Spinal cord (tissue), 10 donors: Measurements from ENCODE around the gene PUSL1. TPM values are rescaled to one million over a fixed set of nuclear protein-coding genes. Genes with fewer than 3 reads are reported as not detected.

Experiments used
- DNase-seq, 6 donors: peaks; one replicate each; pipeline versions ENCODE4 v3.0.0 to v3.0.0-alpha.2; 2013 to 2015; ENCODE audit warnings: low spot score in 6 of 6, low read depth in 4 of 6
- H3K27ac ChIP-seq: one replicate; pipeline ENCODE4 v1.5.1; 2013; ENCODE audit warnings: low read depth, low read length, control low read depth
- H3K27me3 ChIP-seq: one replicate; pipeline ENCODE4 v1.6.1; 2013; ENCODE audit warnings: low read length; ENCODE audit not compliant: control insufficient read depth, insufficient read depth
- H3K36me3 ChIP-seq: one replicate; pipeline ENCODE4 v1.6.1; 2013; ENCODE audit warnings: low read length; ENCODE audit not compliant: control insufficient read depth, insufficient read depth
- H3K4me1 ChIP-seq: one replicate; pipeline ENCODE4 v1.6.1; 2013; ENCODE audit warnings: low read length; ENCODE audit not compliant: control insufficient read depth, insufficient read depth
- H3K4me3 ChIP-seq: one replicate; pipeline ENCODE4 v1.5.1; 2013; ENCODE audit warnings: low read depth, low read length, control low read depth
- H3K9me3 ChIP-seq: one replicate; pipeline ENCODE4 v1.6.1; 2013; ENCODE audit warnings: low read length; ENCODE audit not compliant: control insufficient read depth, insufficient read depth
- WGBS: methylation state at CpG from one replicate; pipeline ENCODE4 v1.1.5; 2013; ENCODE audit warnings: missing lambda C conversion rate; ENCODE audit not compliant: insufficient coverage; 5-methylcytosine and 5-hydroxymethylcytosine counted together
- polyA plus RNA-seq, 2 donors: library from polyadenylated mRNA; unstranded; fragments of 120-200 nt; gene quantifications; one replicate each; pipeline ENCODE4 v1.2.1, GENCODE V29; 2013; ENCODE audit not compliant: insufficient read length in 2 of 2
- total RNA-seq, 2 donors: library from RNA; depleted of rRNA in 1 of 2; stranded (reverse); fragments of 120-200 nt in 1 of 2; fragments of >200 nt in 1 of 2; gene quantifications; one replicate each; pipeline versions ENCODE4 v1.2.3 to v1.2.4, GENCODE V29; 2013 to 2014
- donor health status: healthy.

Gene PUSL1
- total and polyA plus RNA-seq, 4 donors: 6.2 to 17.7 (median 15.1) TPM

DNA sequence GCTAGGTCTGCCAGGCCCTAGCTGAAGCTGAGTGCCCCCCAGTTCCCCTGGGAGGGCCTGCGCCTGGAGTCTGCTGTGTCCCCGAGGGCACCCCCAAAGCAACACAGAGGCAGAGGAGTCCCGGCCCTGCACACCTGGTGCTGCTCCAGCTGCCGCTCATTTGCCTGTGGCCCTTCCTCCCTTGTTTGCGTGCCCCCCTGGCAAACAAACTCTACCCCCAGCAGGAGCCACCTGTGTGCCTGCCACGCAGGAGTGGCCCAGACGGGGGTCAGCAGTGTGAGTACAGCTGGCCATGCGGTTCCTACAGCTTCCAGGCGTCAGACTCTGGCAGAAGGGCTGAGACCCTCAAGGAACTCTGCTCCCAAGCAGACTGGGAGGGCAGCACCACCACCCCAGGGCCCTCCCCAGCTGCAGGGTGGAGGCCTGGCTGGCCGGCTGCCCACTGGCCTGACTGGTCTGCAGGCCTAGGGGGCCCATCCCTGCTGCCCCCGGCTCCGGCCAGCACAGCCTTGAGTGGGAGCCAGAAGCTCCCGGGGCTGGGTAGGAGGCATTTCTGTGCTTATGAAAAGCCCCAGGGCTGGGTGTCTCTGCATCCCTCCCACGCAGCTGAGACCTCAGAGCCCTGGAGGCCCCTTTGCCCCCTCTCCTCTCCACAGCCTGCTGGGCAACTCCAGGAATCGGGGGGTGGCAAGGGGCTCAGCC lies 22.1 kb downstream of the PUSL1 start:
- Histone ChIP-seq H3K4me1 (peaks cover 24% of the 10 kb centered on the region), H3K27ac (no peak overlapping the region), H3K9me3 (no peaks in the 10 kb centered on the region), H3K27me3 (no peaks in the 10 kb centered on the region), H3K36me3 (peaks cover 93% of the 10 kb centered on the region), H3K4me3 (no peak overlapping the region)
- WGBS: 75% methylated on average over 15 of the region's 15 CpGs
- DNase-seq: no peak

DNA sequence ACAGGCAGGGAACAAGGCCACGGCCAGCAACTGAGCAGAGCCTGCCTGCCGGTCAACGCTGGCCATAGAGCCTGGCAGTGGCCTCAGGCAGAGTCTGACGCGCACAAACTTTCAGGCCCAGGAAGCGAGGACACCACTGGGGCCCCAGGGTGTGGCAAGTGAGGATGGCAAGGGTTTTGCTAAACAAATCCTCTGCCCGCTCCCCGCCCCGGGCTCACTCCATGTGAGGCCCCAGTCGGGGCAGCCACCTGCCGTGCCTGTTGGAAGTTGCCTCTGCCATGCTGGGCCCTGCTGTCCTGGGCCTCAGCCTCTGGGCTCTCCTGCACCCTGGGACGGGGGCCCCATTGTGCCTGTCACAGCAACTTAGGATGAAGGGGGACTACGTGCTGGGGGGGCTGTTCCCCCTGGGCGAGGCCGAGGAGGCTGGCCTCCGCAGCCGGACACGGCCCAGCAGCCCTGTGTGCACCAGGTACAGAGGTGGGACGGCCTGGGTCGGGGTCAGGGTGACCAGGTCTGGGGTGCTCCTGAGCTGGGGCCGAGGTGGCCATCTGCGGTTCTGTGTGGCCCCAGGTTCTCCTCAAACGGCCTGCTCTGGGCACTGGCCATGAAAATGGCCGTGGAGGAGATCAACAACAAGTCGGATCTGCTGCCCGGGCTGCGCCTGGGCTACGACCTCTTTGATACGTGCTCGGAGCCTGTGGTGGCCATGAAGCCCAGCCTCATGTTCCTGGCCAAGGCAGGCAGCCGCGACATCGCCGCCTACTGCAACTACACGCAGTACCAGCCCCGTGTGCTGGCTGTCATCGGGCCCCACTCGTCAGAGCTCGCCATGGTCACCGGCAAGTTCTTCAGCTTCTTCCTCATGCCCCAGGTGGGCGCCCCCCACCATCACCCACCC lies 22.9 kb downstream of the PUSL1 start, which contains the start of gene TAS1R3:
TAS1R3 (plus strand) TSS at position 213 of the 898 bp plus-strand sequence; CDS start at position 279, 66 bp downstream.
- Histone ChIP-seq H3K4me1 (peaks cover 16% of the 10 kb centered on the region), H3K36me3 (peaks cover 93% of the 10 kb centered on the region), H3K9me3 (no peaks in the 10 kb centered on the region), H3K27me3 (no peaks in the 10 kb centered on the region), H3K27ac (no peak within 1 kb of the TSS), H3K4me3 (no peak within 1 kb of the TSS)
- 85% methylated on average over 41 of the region's 41 CpGs for WGBS
- no peak for DNase-seq

DNA sequence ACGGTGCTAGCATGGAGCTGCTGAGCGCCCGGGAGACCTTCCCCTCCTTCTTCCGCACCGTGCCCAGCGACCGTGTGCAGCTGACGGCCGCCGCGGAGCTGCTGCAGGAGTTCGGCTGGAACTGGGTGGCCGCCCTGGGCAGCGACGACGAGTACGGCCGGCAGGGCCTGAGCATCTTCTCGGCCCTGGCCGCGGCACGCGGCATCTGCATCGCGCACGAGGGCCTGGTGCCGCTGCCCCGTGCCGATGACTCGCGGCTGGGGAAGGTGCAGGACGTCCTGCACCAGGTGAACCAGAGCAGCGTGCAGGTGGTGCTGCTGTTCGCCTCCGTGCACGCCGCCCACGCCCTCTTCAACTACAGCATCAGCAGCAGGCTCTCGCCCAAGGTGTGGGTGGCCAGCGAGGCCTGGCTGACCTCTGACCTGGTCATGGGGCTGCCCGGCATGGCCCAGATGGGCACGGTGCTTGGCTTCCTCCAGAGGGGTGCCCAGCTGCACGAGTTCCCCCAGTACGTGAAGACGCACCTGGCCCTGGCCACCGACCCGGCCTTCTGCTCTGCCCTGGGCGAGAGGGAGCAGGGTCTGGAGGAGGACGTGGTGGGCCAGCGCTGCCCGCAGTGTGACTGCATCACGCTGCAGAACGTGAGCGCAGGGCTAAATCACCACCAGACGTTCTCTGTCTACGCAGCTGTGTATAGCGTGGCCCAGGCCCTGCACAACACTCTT lies 23.8 kb downstream of the PUSL1 start:
- Histone ChIP-seq H3K27ac (no peak overlapping the region), H3K27me3 (no peaks in the 10 kb centered on the region), H3K4me1 (peaks cover 13% of the 10 kb centered on the region), H3K4me3 (no peak overlapping the region), H3K36me3 (peaks cover 93% of the 10 kb centered on the region), H3K9me3 (no peaks in the 10 kb centered on the region)
- DNase-seq: no peak
- 83% methylated on average over 56 of the region's 57 CpGs for whole genome bisulfite sequencing

DNA sequence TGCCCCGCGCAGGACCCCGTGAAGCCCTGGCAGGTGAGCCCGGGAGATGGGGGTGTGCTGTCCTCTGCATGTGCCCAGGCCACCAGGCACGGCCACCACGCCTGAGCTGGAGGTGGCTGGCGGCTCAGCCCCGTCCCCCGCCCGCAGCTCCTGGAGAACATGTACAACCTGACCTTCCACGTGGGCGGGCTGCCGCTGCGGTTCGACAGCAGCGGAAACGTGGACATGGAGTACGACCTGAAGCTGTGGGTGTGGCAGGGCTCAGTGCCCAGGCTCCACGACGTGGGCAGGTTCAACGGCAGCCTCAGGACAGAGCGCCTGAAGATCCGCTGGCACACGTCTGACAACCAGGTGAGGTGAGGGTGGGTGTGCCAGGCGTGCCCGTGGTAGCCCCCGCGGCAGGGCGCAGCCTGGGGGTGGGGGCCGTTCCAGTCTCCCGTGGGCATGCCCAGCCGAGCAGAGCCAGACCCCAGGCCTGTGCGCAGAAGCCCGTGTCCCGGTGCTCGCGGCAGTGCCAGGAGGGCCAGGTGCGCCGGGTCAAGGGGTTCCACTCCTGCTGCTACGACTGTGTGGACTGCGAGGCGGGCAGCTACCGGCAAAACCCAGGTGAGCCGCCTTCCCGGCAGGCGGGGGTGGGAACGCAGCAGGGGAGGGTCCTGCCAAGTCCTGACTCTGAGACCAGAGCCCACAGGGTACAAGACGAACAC lies 24.5 kb downstream of the PUSL1 start:
- Histone ChIP-seq H3K27ac (no peak overlapping the region), H3K4me1 (peaks cover 13% of the 10 kb centered on the region), H3K36me3 (peaks cover 93% of the 10 kb centered on the region), H3K4me3 (no peak overlapping the region), H3K27me3 (no peaks in the 10 kb centered on the region), H3K9me3 (no peaks in the 10 kb centered on the region)
- DNase-seq: no peak
- WGBS: 92% methylated on average over 48 of the region's 48 CpGs

DNA sequence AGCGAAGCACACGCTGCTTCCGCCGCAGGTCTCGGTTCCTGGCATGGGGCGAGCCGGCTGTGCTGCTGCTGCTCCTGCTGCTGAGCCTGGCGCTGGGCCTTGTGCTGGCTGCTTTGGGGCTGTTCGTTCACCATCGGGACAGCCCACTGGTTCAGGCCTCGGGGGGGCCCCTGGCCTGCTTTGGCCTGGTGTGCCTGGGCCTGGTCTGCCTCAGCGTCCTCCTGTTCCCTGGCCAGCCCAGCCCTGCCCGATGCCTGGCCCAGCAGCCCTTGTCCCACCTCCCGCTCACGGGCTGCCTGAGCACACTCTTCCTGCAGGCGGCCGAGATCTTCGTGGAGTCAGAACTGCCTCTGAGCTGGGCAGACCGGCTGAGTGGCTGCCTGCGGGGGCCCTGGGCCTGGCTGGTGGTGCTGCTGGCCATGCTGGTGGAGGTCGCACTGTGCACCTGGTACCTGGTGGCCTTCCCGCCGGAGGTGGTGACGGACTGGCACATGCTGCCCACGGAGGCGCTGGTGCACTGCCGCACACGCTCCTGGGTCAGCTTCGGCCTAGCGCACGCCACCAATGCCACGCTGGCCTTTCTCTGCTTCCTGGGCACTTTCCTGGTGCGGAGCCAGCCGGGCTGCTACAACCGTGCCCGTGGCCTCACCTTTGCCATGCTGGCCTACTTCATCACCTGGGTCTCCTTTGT lies 25.3 kb downstream of the PUSL1 start:
- Histone ChIP-seq H3K4me1 (peaks cover 13% of the 10 kb centered on the region), H3K27me3 (no peaks in the 10 kb centered on the region), H3K27ac (no peak overlapping the region), H3K9me3 (no peaks in the 10 kb centered on the region), H3K36me3 (peaks cover 93% of the 10 kb centered on the region), H3K4me3 (no peak overlapping the region)
- 87% methylated on average over 36 of the region's 36 CpGs for WGBS
- DNase-seq: no peak

DNA sequence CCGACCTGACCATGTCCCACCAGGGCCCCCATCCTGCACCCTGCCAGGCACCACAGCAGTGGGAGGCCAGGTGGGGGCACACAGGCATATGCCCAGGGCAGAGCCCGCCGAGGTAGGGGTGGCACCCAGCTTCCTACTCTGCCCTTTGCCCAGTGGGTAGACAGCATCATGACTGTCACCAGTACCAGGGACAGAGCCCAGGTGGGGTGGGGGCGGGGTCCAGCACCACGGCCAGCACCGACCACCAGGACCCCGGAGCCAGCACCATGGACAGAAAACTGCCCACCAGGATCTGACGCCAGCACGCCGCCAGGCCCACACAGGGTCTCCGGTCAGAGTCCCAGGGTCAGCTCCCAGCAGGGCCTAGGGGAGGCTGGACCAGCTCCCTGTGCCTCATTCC lies 26.4 kb downstream of the PUSL1 start:
- WGBS: 52% methylated on average over 11 of the region's 11 CpGs
- peaks cover 13% of the 10 kb centered on the region for H3K4me1 ChIP-seq
- DNase-seq: no peak
- H3K27ac ChIP-seq: no peak overlapping the region
- H3K4me3 ChIP-seq: no peak overlapping the region
- H3K27me3 ChIP-seq: no peaks in the 10 kb centered on the region
- peaks cover 93% of the 10 kb centered on the region for H3K36me3 ChIP-seq
- no peaks in the 10 kb centered on the region for H3K9me3 ChIP-seq

DNA sequence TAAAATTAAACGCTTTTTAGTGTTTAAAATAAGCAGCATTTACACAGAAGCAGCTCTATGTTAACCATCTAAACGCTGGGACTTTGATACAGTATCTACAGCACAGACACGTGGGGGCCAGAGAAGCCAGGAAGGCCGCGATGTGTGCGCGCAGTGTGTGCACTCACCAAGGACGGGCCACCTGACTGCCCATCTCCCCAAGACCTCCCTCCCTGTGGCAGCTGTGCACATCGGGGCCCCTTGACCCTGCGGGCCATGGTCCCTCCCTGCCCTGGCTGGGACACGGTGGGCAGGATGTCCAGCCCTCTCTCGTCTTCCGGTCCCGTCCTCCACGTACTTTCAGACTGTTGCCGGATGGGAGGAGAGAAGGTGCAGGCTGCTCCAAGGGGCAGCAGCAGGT lies 26.9 kb downstream of the PUSL1 start:
- Histone ChIP-seq H3K27me3 (no peaks in the 10 kb centered on the region), H3K27ac (no peak overlapping the region), H3K4me1 (peaks cover 13% of the 10 kb centered on the region), H3K36me3 (peaks cover 94% of the 10 kb centered on the region), H3K4me3 (no peak overlapping the region), H3K9me3 (no peaks in the 10 kb centered on the region)
- no peak for DNase-seq
- 67% methylated on average over 7 of the region's 16 CpGs for WGBS

DNA sequence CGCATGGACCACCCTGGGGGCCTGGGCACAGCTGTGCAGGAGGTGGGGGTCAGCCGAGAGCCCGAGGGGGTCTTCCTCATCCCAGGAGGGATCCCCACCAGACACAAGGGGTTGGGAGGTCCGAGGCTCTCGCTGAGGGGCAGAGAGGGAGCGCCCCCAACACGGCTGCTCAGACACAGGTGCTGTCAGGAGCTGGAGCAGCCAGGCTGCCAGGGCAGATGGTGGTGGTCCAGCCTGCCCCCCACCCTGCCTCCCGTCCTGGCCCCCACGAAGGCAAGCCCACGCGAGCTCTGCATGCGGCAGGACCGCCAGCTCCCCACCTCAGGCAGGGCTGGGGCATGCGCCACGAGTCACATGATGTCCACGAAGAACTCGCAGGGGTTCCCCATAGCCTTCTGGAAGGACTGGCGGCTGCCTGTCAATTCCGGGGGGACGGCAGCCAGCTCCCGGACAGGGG lies 27.4 kb downstream of the PUSL1 start:
- Histone ChIP-seq H3K9me3 (no peaks in the 10 kb centered on the region), H3K4me3 (no peak overlapping the region), H3K36me3 (peaks cover 94% of the 10 kb centered on the region), H3K4me1 (peaks cover 7% of the 10 kb centered on the region), H3K27me3 (no peaks in the 10 kb centered on the region), H3K27ac (no peak overlapping the region)
- WGBS: 83% methylated on average over 18 of the region's 21 CpGs
- DNase-seq: no peak
